IMR-90 (cell line): Measurements from ENCODE around the gene FGF4. TPM values are rescaled to one million over a fixed set of nuclear protein-coding genes. Genes with fewer than 3 reads are reported as not detected.

Experiments used
- ATAC-seq: fragments of 200-7000 bp; cut with Tn5 transposase; 2 replicates; pipeline ENCODE4 v1.9.1; 2020; ENCODE audit warnings: low read depth, mild to moderate bottlenecking, moderate library complexity
- BruUV-seq: library from RNA; stranded (reverse); fragments of 400-500 nt; replicated peaks from 2 replicates; lab custom pipeline; 2021; lab: Mats Ljungman, UMichigan
- CTCF ChIA-PET: fragments of 300-600 bp; formaldehyde crosslinking; extraction: SDS; loops from one replicate; lab custom pipeline; 2021; ENCODE audit warnings: antibody characterized with exemption; lab: Yijun Ruan, JAX
- POLR2A ChIA-PET: fragments of 300-600 bp; sonication (Branson Sonifier 250); formaldehyde crosslinking; loops from one replicate; lab custom pipeline; 2022; ENCODE audit warnings: antibody characterized with exemption; ENCODE audit not compliant: unreplicated experiment; lab: Charles Lee
- DNase-seq: peaks from one replicate; pipeline ENCODE4 v3.0.0; 2013
- H2AFZ ChIP-seq: replicated peaks from 2 replicates; pipeline ENCODE3; 2013; ENCODE audit warnings: low read length, mild to moderate bottlenecking; ENCODE audit not compliant: poor library complexity
- H2AK5ac ChIP-seq: 2 replicates; pipeline ENCODE4 v1.6.1; 2013; ENCODE audit warnings: low read depth, low read length, inconsistent platforms
- H2AK9ac ChIP-seq: replicated peaks from 2 replicates; pipeline ENCODE3; 2013; ENCODE audit warnings: mild to moderate bottlenecking, low read depth, low read length, moderate library complexity; ENCODE audit not compliant: poor library complexity
- H2BK120ac ChIP-seq: 2 replicates; pipeline ENCODE4 v1.6.1; 2013; ENCODE audit warnings: low read depth, low read length, inconsistent platforms
- H2BK15ac ChIP-seq: 3 replicates; pipeline ENCODE4 v1.6.1; 2013; ENCODE audit warnings: low read depth, low read length, inconsistent platforms
- H2BK20ac ChIP-seq: 2 replicates; pipeline ENCODE4 v1.6.1; 2013; ENCODE audit warnings: low read depth, mild to moderate bottlenecking, inconsistent platforms, low read length, moderate library complexity
- H2BK5ac ChIP-seq: 2 replicates; pipeline ENCODE4 v1.6.1; 2013; ENCODE audit warnings: mild to moderate bottlenecking, low read depth, low read length, inconsistent platforms; ENCODE audit not compliant: poor library complexity, severe bottlenecking
- H3K14ac ChIP-seq: replicated peaks from 2 replicates; pipeline ENCODE4 v1.6.1; 2013; ENCODE audit warnings: low read depth, low read length, inconsistent platforms
- H3K18ac ChIP-seq: 2 replicates; pipeline ENCODE4 v1.6.1; 2013; ENCODE audit warnings: low read depth, low read length, control low read depth
- H3K23ac ChIP-seq: 2 replicates; pipeline ENCODE4 v1.6.1; 2013; ENCODE audit warnings: low read depth, low read length, inconsistent platforms
- H3K27ac ChIP-seq: 2 replicates; pipeline ENCODE4 v1.5.1; 2013; ENCODE audit warnings: mild to moderate bottlenecking, control low read depth, low read length; ENCODE audit not compliant: insufficient read depth
- H3K27me3 ChIP-seq: 2 replicates; pipeline ENCODE4 v1.6.1; 2013; ENCODE audit warnings: low read length; ENCODE audit not compliant: control insufficient read depth, insufficient read depth
- H3K36me3 ChIP-seq: 2 replicates; pipeline ENCODE4 v1.6.1; 2013; ENCODE audit warnings: low read length, mixed read lengths; ENCODE audit not compliant: control insufficient read depth, insufficient read depth
- H3K4ac ChIP-seq: 2 replicates; pipeline ENCODE4 v1.6.1; 2013; ENCODE audit warnings: low read depth, low read length, inconsistent platforms
- H3K4me1 ChIP-seq: 2 replicates; pipeline ENCODE4 v1.6.1; 2013; ENCODE audit warnings: low read length, mixed read lengths; ENCODE audit not compliant: control insufficient read depth, insufficient read depth
- H3K4me2 ChIP-seq: 2 replicates; pipeline ENCODE4 v1.6.1; 2013; ENCODE audit warnings: low read depth, mild to moderate bottlenecking, control low read depth, low read length, moderate library complexity
- H3K4me3 ChIP-seq: 2 replicates; pipeline ENCODE4 v1.5.1; 2013; ENCODE audit warnings: low read depth, mild to moderate bottlenecking, control low read depth, low read length, moderate library complexity; ENCODE audit not compliant: insufficient read depth
- H3K56ac ChIP-seq: 2 replicates; pipeline ENCODE4 v1.6.1; 2013; ENCODE audit warnings: low read length, inconsistent platforms; ENCODE audit not compliant: insufficient read depth; ENCODE audit errors: extremely low read depth
- H3K79me1 ChIP-seq, 2 experiments: 2 replicates each; pipeline ENCODE4 v1.6.1; 2013; ENCODE audit warnings: low read length in 2 of 2, inconsistent platforms in 1 of 2, low read depth in 1 of 2
- H3K9ac ChIP-seq: 2 replicates; pipeline ENCODE4 v1.6.1; 2013; ENCODE audit warnings: low read depth, low read length, control low read depth
- H3K9me1 ChIP-seq: 2 replicates; pipeline ENCODE4 v1.6.1; 2013; ENCODE audit warnings: low read length, inconsistent platforms; ENCODE audit not compliant: insufficient read depth
- H3K9me3 ChIP-seq: 2 replicates; pipeline ENCODE4 v1.6.1; 2013; ENCODE audit warnings: low read length; ENCODE audit not compliant: control insufficient read depth, insufficient read depth
- H4K20me1 ChIP-seq: 2 replicates; pipeline ENCODE4 v1.6.1; 2013; ENCODE audit warnings: low read length, inconsistent platforms; ENCODE audit not compliant: insufficient read depth
- H4K5ac ChIP-seq: 2 replicates; pipeline ENCODE4 v1.6.1; 2013; ENCODE audit warnings: mild to moderate bottlenecking, low read depth, low read length, control low read depth
- H4K8ac ChIP-seq, 2 experiments: 2 replicates each; pipeline ENCODE4 v1.6.1; 2013; ENCODE audit warnings: low read depth in 2 of 2, low read length in 2 of 2, control low read depth in 1 of 2, inconsistent platforms in 1 of 2
- H4K91ac ChIP-seq: 2 replicates; pipeline ENCODE4 v1.6.1; 2013; ENCODE audit warnings: low read depth, low read length, inconsistent platforms; ENCODE audit not compliant: insufficient read depth
- BHLHE40 ChIP-seq: fragments of 150-350 bp; IDR thresholded peaks from 2 replicates; pipeline ENCODE4 v1.6.1; 2016; ENCODE audit warnings: mild to moderate bottlenecking, low read depth, low read length
- CEBPB ChIP-seq: IDR thresholded peaks from 2 replicates; pipeline ENCODE4 v1.6.1; 2012; ENCODE audit warnings: low read depth, low read length, improper control_type of control experiment
- FOS ChIP-seq: fragments of 150-350 bp; IDR thresholded peaks from 2 replicates; pipeline ENCODE4 v1.6.1; 2016; ENCODE audit warnings: low read depth, low read length
- MAFK ChIP-seq: IDR thresholded peaks from 2 replicates; pipeline ENCODE4 v1.6.1; 2012; ENCODE audit warnings: low read depth, low read length, improper control_type of control experiment
- MAZ ChIP-seq: IDR thresholded peaks from 2 replicates; pipeline ENCODE4 v1.6.1; 2012; ENCODE audit warnings: low read depth, mild to moderate bottlenecking, low read length, improper control_type of control experiment, moderate library complexity, borderline replicate concordance
- MXI1 ChIP-seq: IDR thresholded peaks from 2 replicates; pipeline ENCODE4 v1.6.1; 2012; ENCODE audit warnings: low read depth, mild to moderate bottlenecking, low read length, moderate library complexity, borderline replicate concordance
- NFE2L2 ChIP-seq: fragments of 150-350 bp; IDR thresholded peaks from 2 replicates; pipeline ENCODE4 v1.6.1; 2016; ENCODE audit warnings: low read depth, mild to moderate bottlenecking, low read length
- RFX5 ChIP-seq: IDR thresholded peaks from 2 replicates; pipeline ENCODE4 v1.8.0; 2012; ENCODE audit warnings: low read depth, mild to moderate bottlenecking, low read length, moderate library complexity
- SMC3 ChIP-seq: fragments of 150-350 bp; IDR thresholded peaks from 2 replicates; pipeline ENCODE4 v1.6.1; 2016; ENCODE audit warnings: low read depth, mild to moderate bottlenecking, antibody characterized with exemption, low read length, moderate library complexity
- WGBS, 2 experiments: methylation state at CpG; one replicate each; pipeline versions ENCODE4 v1.1.5 to v1.1.7; 2013; ENCODE audit warnings: missing lambda C conversion rate in 2 of 2; ENCODE audit not compliant: insufficient read length in 1 of 2; ENCODE audit errors: extremely low coverage in 2 of 2; 5-methylcytosine and 5-hydroxymethylcytosine counted together
- dilution Hi-C: fragments of 300-500 bp; cut with HindIII; formaldehyde crosslinking; loops from one replicate; pipeline ENCODE4 v1.14.3; 2018; ENCODE audit warnings: low sequenced_read_pairs; ENCODE audit not compliant: unreplicated experiment
- in situ Hi-C: fragments of 300-500 bp; cut with MboI; formaldehyde crosslinking; loops from 3 replicates; pipeline ENCODE4 v1.14.3; 2019; ENCODE audit warnings: low sequenced_read_pairs, inconsistent platforms, mixed read lengths
- intact Hi-C: fragments of 100-400 bp; cut with micrococcal nuclease; formaldehyde crosslinking; loops from 2 replicates; pipeline ENCODE4 v1.10.0; 2022
- polyA plus RNA-seq, 3 experiments: library from polyadenylated mRNA; depleted of rRNA; stranded (reverse); fragments of >200 nt; gene quantifications; 2 replicates each; pipeline ENCODE4 v1.2.3, GENCODE V29; 2012; ENCODE audit warnings: low replicate concordance in 1 of 3
- total RNA-seq: library from RNA; depleted of rRNA; stranded (reverse); fragments of >200 nt; gene quantifications from 2 replicates; pipeline ENCODE4 v1.2.3, GENCODE V29; 2012
- TF ChIP-seq, protein P1 (sequence below): fragments of 150-350 bp; IDR thresholded peaks from 2 replicates; pipeline ENCODE4 v1.6.1; 2016; ENCODE audit warnings: low read depth, mild to moderate bottlenecking, low read length, moderate library complexity, borderline replicate concordance
- TF ChIP-seq, protein P2 (sequence below): fragments of 150-350 bp; IDR thresholded peaks from 2 replicates; pipeline ENCODE4 v1.6.1; 2017; ENCODE audit warnings: mild to moderate bottlenecking, antibody characterized with exemption, low read length, low read depth

FGF4 gene
- total and polyA plus RNA-seq, 2 of the 4 experiments (the other 2 are of a cell fraction) = not detected

DNA sequence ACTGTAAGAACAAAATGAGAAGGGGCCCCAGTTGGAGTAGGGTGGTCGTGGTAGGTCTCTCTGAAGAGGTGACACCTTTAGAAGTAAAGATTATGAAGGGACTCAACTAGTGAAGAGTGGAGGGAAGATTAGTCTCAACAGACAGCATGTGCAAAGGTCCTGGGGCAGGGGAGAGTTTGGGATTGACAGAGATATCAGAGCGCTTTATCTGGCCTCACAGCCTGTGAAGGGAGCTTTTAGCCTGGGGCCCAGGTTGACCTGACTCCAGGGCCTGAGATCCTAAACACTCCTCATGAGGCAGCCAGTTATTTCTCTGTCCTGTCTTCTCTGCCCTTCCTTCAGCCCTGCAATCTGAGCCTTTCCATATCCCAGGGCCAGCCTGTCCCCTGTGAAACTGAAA lies 27.9 kb upstream of the FGF4 start:
- BruUV-seq = no TSS peak
- no peak overlapping the region for H2AFZ ChIP-seq
- no peak overlapping the region for H4K91ac ChIP-seq
- peaks cover 3% of the 10 kb centered on the region; the same call in 1 of the 2 replicates for H3K9me3 ChIP-seq
- H3K4me2 ChIP-seq = no peak overlapping the region
- in situ Hi-C loops (loop anchor here (10.0 kb wide), 1 partner anchor 98 kb away; the partner anchor contains the start of gene FGF19), dilution Hi-C loops (no loop called here), intact Hi-C loops (no loop called here)
- H2BK5ac ChIP-seq = no peak overlapping the region
- H2AK9ac ChIP-seq = no peak overlapping the region
- H3K9me1 ChIP-seq = no peaks in the 10 kb centered on the region
- no peak overlapping the region for H3K27ac ChIP-seq
- no peaks in the 10 kb centered on the region for H4K20me1 ChIP-seq
- no peak overlapping the region for H4K8ac ChIP-seq
- WGBS, 2 experiments = 60% methylated on average over 2 of the region's 2 CpGs; no CpG with 5 or more reads in 1 of the 2 experiments
- no peak overlapping the region for H3K18ac ChIP-seq
- peaks cover 28% of the 10 kb centered on the region for H3K27me3 ChIP-seq
- no peak overlapping the region for H2AK5ac ChIP-seq
- no peak overlapping the region for H3K23ac ChIP-seq
- no peak overlapping the region for H2BK120ac ChIP-seq
- no peak overlapping the region for H3K4me3 ChIP-seq
- no peak overlapping the region for H3K9ac ChIP-seq
- H4K5ac ChIP-seq = no peak overlapping the region
- no peak overlapping the region for H3K4ac ChIP-seq
- no peaks in the 10 kb centered on the region for H3K4me1 ChIP-seq
- POLR2A ChIA-PET = no interaction called here
- no peak overlapping the region for H2BK15ac ChIP-seq
- DNase-seq (no peak), ATAC-seq (no peak)
- no peak for TF ChIP-seq MXI1
- no peak for TF ChIP-seq BHLHE40
- no peak for TF ChIP-seq RFX5
- no peak for TF ChIP-seq MAZ
- no peak for TF ChIP-seq CEBPB
- TF ChIP-seq MAFK = no peak
- TF ChIP-seq NFE2L2 = no peak
- TF ChIP-seq, protein P1, sequence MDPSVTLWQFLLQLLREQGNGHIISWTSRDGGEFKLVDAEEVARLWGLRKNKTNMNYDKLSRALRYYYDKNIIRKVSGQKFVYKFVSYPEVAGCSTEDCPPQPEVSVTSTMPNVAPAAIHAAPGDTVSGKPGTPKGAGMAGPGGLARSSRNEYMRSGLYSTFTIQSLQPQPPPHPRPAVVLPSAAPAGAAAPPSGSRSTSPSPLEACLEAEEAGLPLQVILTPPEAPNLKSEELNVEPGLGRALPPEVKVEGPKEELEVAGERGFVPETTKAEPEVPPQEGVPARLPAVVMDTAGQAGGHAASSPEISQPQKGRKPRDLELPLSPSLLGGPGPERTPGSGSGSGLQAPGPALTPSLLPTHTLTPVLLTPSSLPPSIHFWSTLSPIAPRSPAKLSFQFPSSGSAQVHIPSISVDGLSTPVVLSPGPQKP = no peak
- TF ChIP-seq, protein P2, sequence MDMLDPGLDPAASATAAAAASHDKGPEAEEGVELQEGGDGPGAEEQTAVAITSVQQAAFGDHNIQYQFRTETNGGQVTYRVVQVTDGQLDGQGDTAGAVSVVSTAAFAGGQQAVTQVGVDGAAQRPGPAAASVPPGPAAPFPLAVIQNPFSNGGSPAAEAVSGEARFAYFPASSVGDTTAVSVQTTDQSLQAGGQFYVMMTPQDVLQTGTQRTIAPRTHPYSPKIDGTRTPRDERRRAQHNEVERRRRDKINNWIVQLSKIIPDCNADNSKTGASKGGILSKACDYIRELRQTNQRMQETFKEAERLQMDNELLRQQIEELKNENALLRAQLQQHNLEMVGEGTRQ = no peak
- no peak for TF ChIP-seq FOS
- no peak for TF ChIP-seq SMC3
- H3K79me1 ChIP-seq = no peaks in the 10 kb centered on the region
- CTCF ChIA-PET = no interaction called here
- no peak overlapping the region for H2BK20ac ChIP-seq
- no peak overlapping the region for H3K56ac ChIP-seq
- H3K36me3 ChIP-seq = no peaks in the 10 kb centered on the region
- no peak overlapping the region for H3K14ac ChIP-seq
